NT2/D1 (cell line): ENCODE results near the gene PCDHGA12.
"Not testable (repeated sequence)": the region's sequence is repeated elsewhere in the genome, so short reads cannot be mapped to it uniquely, and the experiment has no call there.

Experiments used
- DNase-seq: peaks from one replicate; pipeline ENCODE4 v3.0.0-alpha.2; 2011; ENCODE audit warnings: low read depth, low spot score
- H3K27me3 ChIP-seq: 2 replicates; pipeline ENCODE4 v1.6.0; 2011; ENCODE audit warnings: mild to moderate bottlenecking; ENCODE audit not compliant: insufficient read length, insufficient read depth
- H3K36me3 ChIP-seq: 2 replicates; pipeline ENCODE4 v1.6.1; 2011; ENCODE audit warnings: mild to moderate bottlenecking, low read length, mixed read lengths; ENCODE audit not compliant: insufficient read depth, insufficient read length
- H3K4me1 ChIP-seq: 2 replicates; pipeline ENCODE4 v1.5.1; 2011; ENCODE audit not compliant: insufficient read depth, insufficient read length
- H3K4me3 ChIP-seq: 2 replicates; pipeline ENCODE4 v1.5.1; 2011; ENCODE audit warnings: low read depth; ENCODE audit not compliant: insufficient read length
- H3K9ac ChIP-seq: 2 replicates; pipeline ENCODE4 v1.6.0; 2011; ENCODE audit warnings: low read depth; ENCODE audit not compliant: insufficient read length
- H3K9me3 ChIP-seq: 2 replicates; pipeline ENCODE4 v1.5.1; 2011; ENCODE audit warnings: mild to moderate bottlenecking, low read length; ENCODE audit not compliant: insufficient read depth
- SUZ12 ChIP-seq: IDR thresholded peaks from 2 replicates; pipeline ENCODE4 v1.6.1; 2011; ENCODE audit not compliant: insufficient read length, insufficient read depth; ENCODE audit errors: extremely low read depth
- YY1 ChIP-seq: IDR thresholded peaks from 2 replicates; pipeline ENCODE4 v1.6.1; 2011; ENCODE audit not compliant: insufficient read length, insufficient read depth
- ZNF274 ChIP-seq: IDR thresholded peaks from 2 replicates; pipeline ENCODE4 v1.6.1; 2011; ENCODE audit warnings: mild to moderate bottlenecking, low read depth, low read length

The PCDHGA12 gene

GRCh38 chr5:141389153-141390042 lies 40.9 kb upstream of the PCDHGA12 start:
- no peaks in the 10 kb centered on the region for H3K36me3 ChIP-seq
- no peak overlapping the region for H3K4me3 ChIP-seq
- no peak for DNase-seq
- no peaks in the 10 kb centered on the region for H3K4me1 ChIP-seq
- no peak overlapping the region for H3K9ac ChIP-seq
- H3K9me3 ChIP-seq, result peaks cover 14% of the 10 kb centered on the region; the same call in 1 of the 2 replicates
- TF ChIP-seq SUZ12 (no peak), ZNF274 (no peak)
- H3K27me3 ChIP-seq, result no peaks in the 10 kb centered on the region

GRCh38 chr5:141392429-141393198 lies 37.7 kb upstream of the PCDHGA12 start, which contains the start of gene PCDHGA8:
Gene PCDHGA8, plus strand, starts transcription at chr5:141392633. Its CDS starts 181 bp downstream, at chr5:141392814.
- Histone ChIP-seq H3K9me3 (peaks cover 14% of the 10 kb centered on the region; the same call in 1 of the 2 replicates), H3K4me3 (no peak within 1 kb of the TSS), H3K4me1 (no peaks in the 10 kb centered on the region), H3K27me3 (no peaks in the 10 kb centered on the region), H3K36me3 (no peaks in the 10 kb centered on the region), H3K9ac (no peak within 1 kb of the TSS)
- no peak for DNase-seq
- no peak for TF ChIP-seq ZNF274
- TF ChIP-seq YY1, result no peak
- TF ChIP-seq SUZ12, result no peak

GRCh38 chr5:141393267-141393666 lies 37.0 kb upstream of the PCDHGA12 start:
- H3K9me3 ChIP-seq, result peaks cover 14% of the 10 kb centered on the region; the same call in 1 of the 2 replicates
- TF ChIP-seq ZNF274 (no peak), SUZ12 (no peak), YY1 (no peak)
- H3K36me3 ChIP-seq, result no peaks in the 10 kb centered on the region
- H3K9ac ChIP-seq, result no peak overlapping the region
- no peak overlapping the region for H3K4me3 ChIP-seq
- H3K4me1 ChIP-seq, result no peaks in the 10 kb centered on the region
- no peak for DNase-seq
- no peaks in the 10 kb centered on the region for H3K27me3 ChIP-seq

GRCh38 chr5:141394401-141395187 lies 35.7 kb upstream of the PCDHGA12 start:
- not testable (repeated sequence) for DNase-seq

GRCh38 chr5:141397756-141398551 lies 32.4 kb upstream of the PCDHGA12 start, which contains the start of gene PCDHGB5:
Gene PCDHGB5, plus strand, starts transcription at chr5:141397947. Its CDS starts 181 bp downstream, at chr5:141398128.
- H3K4me1 ChIP-seq, H3K9ac ChIP-seq, H3K27me3 ChIP-seq, H3K36me3 ChIP-seq, DNase-seq, H3K4me3 ChIP-seq: not testable (repeated sequence)
- H3K9me3 ChIP-seq, result peaks cover 13% of the 10 kb centered on the region; the same call in 1 of the 2 replicates

More at GRCh38 chr5:141394401-141395187, 35.7 kb upstream of the PCDHGA12 start:
- H3K27me3 ChIP-seq, H3K9ac ChIP-seq, H3K36me3 ChIP-seq, H3K4me1 ChIP-seq, H3K4me3 ChIP-seq: not testable (repeated sequence)
- H3K9me3 ChIP-seq, result peaks cover 18% of the 10 kb centered on the region; the same call in 1 of the 2 replicates

GRCh38 chr5:141398608-141399007 lies 31.7 kb upstream of the PCDHGA12 start:
- Histone ChIP-seq H3K27me3 (no peaks in the 10 kb centered on the region), H3K4me3 (no peak overlapping the region), H3K36me3 (no peaks in the 10 kb centered on the region), H3K9ac (no peak overlapping the region), H3K9me3 (peaks cover 8% of the 10 kb centered on the region; the same call in 1 of the 2 replicates), H3K4me1 (no peaks in the 10 kb centered on the region)
- no peak for DNase-seq
- TF ChIP-seq YY1 (no peak), ZNF274 (no peak), SUZ12 (no peak)
